ENCODE data around the gene ZMYND15. TPM values are rescaled to one million over a fixed set of nuclear protein-coding genes. Genes with fewer than 3 reads are reported as not detected.

Gene ZMYND15
- total RNA-seq, 1 donor, result not detected

- H3K4me3 ChIP-seq (ENCODE audit: low read depth, low read length), result no peak overlapping the region
- no peak for DNase-seq (ENCODE audit: low read depth)
- no peak for TF ChIP-seq CTCF (IDR thresholded peaks at IDR 0.05; ENCODE audit: insufficient read depth, low read depth, low read length)
Observed at GRCh38 chr17:4782652-4783051, 43.0 kb downstream of the ZMYND15 start.

- DNase-seq (ENCODE audit: low read depth), result no peak
- H3K4me3 ChIP-seq (ENCODE audit: low read depth, low read length), result peak overlapping the region; percentile 25
- TF ChIP-seq CTCF (IDR thresholded peaks at IDR 0.05; ENCODE audit: insufficient read depth, low read depth, low read length), result no peak
Observed at GRCh38 chr17:4785311-4786105, 45.9 kb downstream of the ZMYND15 start.

DNA sequence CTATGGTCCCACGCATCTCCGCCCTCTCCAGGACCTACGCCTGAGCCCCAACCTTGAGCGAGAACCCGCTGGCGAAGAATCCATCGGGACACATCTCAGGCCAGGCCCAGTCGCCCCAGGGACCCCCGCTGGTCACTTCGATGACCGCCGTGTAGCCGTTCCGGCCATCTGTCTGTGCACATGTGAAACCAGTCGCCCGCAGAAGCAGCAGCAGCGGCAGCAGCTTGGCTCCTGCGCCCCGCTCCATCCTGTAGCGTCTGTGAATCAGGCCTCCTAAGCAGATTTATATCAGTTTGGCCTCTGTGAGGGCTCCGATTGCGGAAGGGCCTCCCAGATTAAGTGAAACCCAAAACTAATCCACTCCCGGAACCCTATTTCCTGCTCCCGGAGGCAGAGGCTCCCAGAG lies 46.5 kb downstream of the ZMYND15 start, which contains the start of gene VMO1:
Gene VMO1 (minus strand): TSS at position 259 of the 406 bp plus-strand sequence. CDS start 12 bp downstream, at position 247.
- H3K4me3 ChIP-seq (ENCODE audit: low read depth, low read length), result peak within 1 kb of the TSS; percentile 25
- no peak for TF ChIP-seq CTCF (IDR thresholded peaks at IDR 0.05; ENCODE audit: insufficient read depth, low read depth, low read length)
- DNase-seq (ENCODE audit: low read depth), result peak; percentile 85

GRCh38 chr17:4786516-4786915 lies 46.9 kb downstream of the ZMYND15 start:
- peak overlapping the region; percentile 25 for H3K4me3 ChIP-seq (ENCODE audit: low read depth, low read length)
- TF ChIP-seq CTCF (IDR thresholded peaks at IDR 0.05; ENCODE audit: insufficient read depth, low read depth, low read length), result no peak
- no peak for DNase-seq (ENCODE audit: low read depth)

GRCh38 chr17:4788159-4788806 lies 48.6 kb downstream of the ZMYND15 start:
- H3K4me3 ChIP-seq (ENCODE audit: low read depth, low read length), result peak overlapping the region; percentile 72
- no peak for TF ChIP-seq CTCF (IDR thresholded peaks at IDR 0.05; ENCODE audit: insufficient read depth, low read depth, low read length)
- DNase-seq (ENCODE audit: low read depth), result peak; percentile 12

GRCh38 chr17:4788807-4789700 lies 49.4 kb downstream of the ZMYND15 start, which contains the start of gene GLTPD2:
Gene GLTPD2, plus strand, starts transcription at chr17:4788964. Its CDS starts 48 bp downstream, at chr17:4789012.
- no peak for DNase-seq (ENCODE audit: low read depth)
- TF ChIP-seq CTCF (IDR thresholded peaks at IDR 0.05; ENCODE audit: insufficient read depth, low read depth, low read length), result no peak
- peak within 1 kb of the TSS; percentile 72 for H3K4me3 ChIP-seq (ENCODE audit: low read depth, low read length)

Measured in fibroblast of villous mesenchyme (primary cell).